WTC11 (cell line): ENCODE measurements around the gene AK5. TPM values are rescaled to one million over a fixed set of nuclear protein-coding genes. Genes with fewer than 3 reads are reported as not detected.

Experiments used
- ATAC-seq: fragments of 200-7000 bp; cut with Tn5 transposase; 2 replicates; pipeline ENCODE4 v1.10.0; 2021; ENCODE audit warnings: mild to moderate bottlenecking, moderate library complexity
- CTCF ChIA-PET: fragments of 300-600 bp; sonication (Branson Sonifier 250); formaldehyde crosslinking; loops from one replicate; lab custom pipeline; 2021; ENCODE audit warnings: antibody characterized with exemption; lab: Charles Lee
- POLR2A ChIA-PET: fragments of 350-600 bp; sonication (Branson Sonifier 250); formaldehyde crosslinking; loops from one replicate; lab custom pipeline; 2021; ENCODE audit warnings: antibody characterized with exemption; lab: Charles Lee
- DNase-seq: peaks from one replicate; pipeline ENCODE4 v3.0.0; 2021; ENCODE audit warnings: low spot score
- H3K27ac Mint-ChIP-seq: 2 replicates; pipeline ENCODE4 v1.8.0; 2021; ENCODE audit warnings: mixed read lengths
- H3K27me3 Mint-ChIP-seq: 2 replicates; pipeline ENCODE4 v1.8.0; 2021; ENCODE audit warnings: low read depth, mild to moderate bottlenecking, moderate library complexity, mixed read lengths
- H3K36me3 Mint-ChIP-seq: 2 replicates; pipeline ENCODE4 v1.8.0; 2021; ENCODE audit warnings: mixed read lengths
- H3K4me1 Mint-ChIP-seq: 2 replicates; pipeline ENCODE4 v1.8.0; 2022; ENCODE audit warnings: mixed read lengths
- H3K4me3 Mint-ChIP-seq: 2 replicates; pipeline ENCODE4 v1.8.0; 2021; ENCODE audit warnings: mild to moderate bottlenecking, moderate library complexity, mixed read lengths
- H3K9me3 Mint-ChIP-seq: 2 replicates; pipeline ENCODE4 v1.8.0; 2021; ENCODE audit warnings: mixed read lengths
- CREM ChIP-seq: sonication (generic); formaldehyde crosslinking; IDR thresholded peaks from 2 replicates; pipeline ENCODE4 v1.8.1; 2022; ENCODE audit warnings: mild to moderate bottlenecking, missing genetic modification reagents, moderate library complexity
- ELF4 ChIP-seq: sonication (generic); formaldehyde crosslinking; IDR thresholded peaks from 2 replicates; pipeline ENCODE4 v1.8.1; 2022; ENCODE audit warnings: low read depth, mild to moderate bottlenecking, moderate library complexity, missing genetic modification reagents
- ETV6 ChIP-seq: sonication (generic); formaldehyde crosslinking; IDR thresholded peaks from 2 replicates; pipeline ENCODE4 v1.8.1; 2022; ENCODE audit warnings: mild to moderate bottlenecking, missing genetic modification reagents
- FOXP1 ChIP-seq: sonication (generic); formaldehyde crosslinking; IDR thresholded peaks from 2 replicates; pipeline ENCODE4 v1.8.0; 2022; ENCODE audit warnings: missing genetic modification reagents, mild to moderate bottlenecking, moderate library complexity, borderline replicate concordance
- IRF2 ChIP-seq: sonication (generic); formaldehyde crosslinking; IDR thresholded peaks from 2 replicates; pipeline ENCODE4 v1.8.0; 2022; ENCODE audit warnings: low read depth, missing genetic modification reagents, borderline replicate concordance
- KAT7 ChIP-seq: sonication (generic); formaldehyde crosslinking; IDR thresholded peaks from 2 replicates; pipeline ENCODE4 v1.8.1; 2023; ENCODE audit warnings: missing genetic modification reagents, mild to moderate bottlenecking, borderline replicate concordance
- MYBL2 ChIP-seq: sonication (generic); formaldehyde crosslinking; IDR thresholded peaks from 2 replicates; pipeline ENCODE4 v1.8.1; 2023; ENCODE audit warnings: mild to moderate bottlenecking, moderate library complexity, missing genetic modification reagents
- NFE2L1 ChIP-seq: sonication (generic); formaldehyde crosslinking; IDR thresholded peaks from 2 replicates; pipeline ENCODE4 v1.8.1; 2023; ENCODE audit warnings: missing genetic modification reagents
- NFYB ChIP-seq: sonication (generic); formaldehyde crosslinking; conservative IDR thresholded peaks from 2 replicates; pipeline ENCODE4 v1.8.0; 2022; ENCODE audit warnings: low read depth, missing genetic modification reagents
- OVOL2 ChIP-seq: fragments of 250-450 bp; sonication (Bioruptor Pico); IDR thresholded peaks from 2 replicates; pipeline ENCODE4 v1.9.0; 2021; ENCODE audit warnings: mild to moderate bottlenecking, borderline replicate concordance
- SP1 ChIP-seq: sonication (generic); formaldehyde crosslinking; conservative IDR thresholded peaks from 2 replicates; pipeline ENCODE4 v1.8.1; 2022; ENCODE audit warnings: missing genetic modification reagents
- total RNA-seq: library from RNA; stranded (reverse); gene quantifications from 3 replicates; pipeline ENCODE4 v1.2.3, GENCODE V29; 2021
- TF ChIP-seq, protein P1 (sequence below): sonication (generic); formaldehyde crosslinking; IDR thresholded peaks from 2 replicates; pipeline ENCODE4 v1.8.1; 2023; ENCODE audit warnings: mild to moderate bottlenecking, missing genetic modification reagents
- TF ChIP-seq, protein P2 (sequence below): sonication (generic); formaldehyde crosslinking; IDR thresholded peaks from 2 replicates; pipeline ENCODE4 v1.8.0; 2022; ENCODE audit warnings: missing genetic modification reagents
- TF ChIP-seq, protein P3 (sequence below): fragments of 200-600 bp; IDR thresholded peaks from 2 replicates; pipeline ENCODE4 v1.8.0; 2022; ENCODE audit warnings: antibody characterized with exemption
- TF ChIP-seq, protein P4 (sequence below): sonication (generic); formaldehyde crosslinking; IDR thresholded peaks from 2 replicates; pipeline ENCODE4 v1.8.0; 2022; ENCODE audit warnings: mild to moderate bottlenecking, missing genetic modification reagents
- TF ChIP-seq, protein P5 (sequence below): sonication (generic); formaldehyde crosslinking; IDR thresholded peaks from 2 replicates; pipeline ENCODE4 v1.8.0; 2023; ENCODE audit warnings: missing genetic modification reagents, mild to moderate bottlenecking, borderline replicate concordance
- TF ChIP-seq, protein P6 (sequence below): sonication (generic); formaldehyde crosslinking; IDR thresholded peaks from 2 replicates; pipeline ENCODE4 v1.8.1; 2023; ENCODE audit warnings: mild to moderate bottlenecking, missing genetic modification reagents, borderline replicate concordance

The AK5 gene
- total RNA-seq, 1 experiment from 2014 or later: 3.0 TPM

DNA sequence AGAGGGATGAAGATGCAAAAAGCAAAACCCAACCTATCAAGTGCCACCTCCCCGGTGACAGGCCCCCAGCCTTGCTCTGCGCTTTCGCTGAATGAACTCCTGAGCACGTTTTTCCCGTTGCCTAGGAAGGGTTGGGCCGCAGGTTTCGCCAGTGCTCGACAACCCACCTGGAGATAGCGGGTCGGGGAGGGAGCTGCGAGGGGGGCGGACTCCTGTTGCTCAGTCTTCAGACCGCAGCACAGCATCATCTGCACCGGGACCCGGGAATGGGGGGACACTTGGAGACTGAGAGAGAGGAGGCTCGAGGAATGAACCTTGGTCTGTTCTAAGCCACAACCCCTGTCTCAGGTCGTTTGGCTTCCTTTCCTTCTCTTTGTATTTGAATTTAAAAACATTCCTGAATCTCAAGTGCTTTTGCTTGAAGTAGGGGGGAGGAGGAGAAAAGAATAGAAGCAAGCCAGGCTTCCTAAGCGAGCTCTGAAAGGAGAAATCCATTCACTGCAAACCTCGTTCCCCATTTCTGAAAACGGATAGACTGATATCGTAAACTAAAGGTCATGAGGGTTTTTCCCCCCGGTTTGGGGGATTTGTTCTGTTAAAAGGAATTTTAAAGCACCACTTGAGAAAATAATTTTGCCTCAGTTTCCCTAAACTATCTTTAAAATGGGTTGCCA, 1.2 kb downstream of the AK5 start:
- no peaks in the 10 kb centered on the region for H3K36me3 Mint-ChIP-seq
- ChIA-PET CTCF (interaction anchor here (1.0 to 2.0 kb wide), 2 partner anchors 30 to 38 kb away, joined by 3 to 7 read pairs; no protein-coding TSS in a partner anchor), POLR2A (interaction anchor here (0.5 to 1.3 kb wide), 2 partner anchors 18 to 1488 kb away, joined by 3 read pairs; no protein-coding TSS in a partner anchor)
- peaks cover 24% of the 10 kb centered on the region for H3K4me1 Mint-ChIP-seq
- H3K4me3 Mint-ChIP-seq: peak overlapping the region; percentile 81
- H3K27me3 Mint-ChIP-seq: peaks cover 55% of the 10 kb centered on the region
- no peaks in the 10 kb centered on the region for H3K9me3 Mint-ChIP-seq
- ATAC-seq (peak; percentile 57), DNase-seq (peak; percentile 73)
- H3K27ac Mint-ChIP-seq: no peak overlapping the region; the same call in 1 of the 2 replicates
- TF ChIP-seq ELF4 (CRISPR knock-in tag) (no peak), FOXP1 (CRISPR knock-in tag) (peak; percentile 32; the same call in 1 of the 2 replicates), MYBL2 (CRISPR knock-in tag) (0 out of 2 replicates have a peak, but pooled peaks have one; percentile 37), OVOL2 (no peak), KAT7 (CRISPR knock-in tag) (no peak; the same call in 1 of the 2 replicates), NFE2L1 (CRISPR knock-in tag) (peak; percentile 37; the same call in 1 of the 2 replicates), CREM (CRISPR knock-in tag) (no peak), ETV6 (CRISPR knock-in tag) (0 out of 2 replicates have a peak, but pooled peaks have one; percentile 19), NFYB (CRISPR knock-in tag) (no peak), SP1 (CRISPR knock-in tag) (peak; percentile 14; the same call in 1 of the 2 replicates), IRF2 (CRISPR knock-in tag) (no peak)
- TF ChIP-seq, protein P1, sequence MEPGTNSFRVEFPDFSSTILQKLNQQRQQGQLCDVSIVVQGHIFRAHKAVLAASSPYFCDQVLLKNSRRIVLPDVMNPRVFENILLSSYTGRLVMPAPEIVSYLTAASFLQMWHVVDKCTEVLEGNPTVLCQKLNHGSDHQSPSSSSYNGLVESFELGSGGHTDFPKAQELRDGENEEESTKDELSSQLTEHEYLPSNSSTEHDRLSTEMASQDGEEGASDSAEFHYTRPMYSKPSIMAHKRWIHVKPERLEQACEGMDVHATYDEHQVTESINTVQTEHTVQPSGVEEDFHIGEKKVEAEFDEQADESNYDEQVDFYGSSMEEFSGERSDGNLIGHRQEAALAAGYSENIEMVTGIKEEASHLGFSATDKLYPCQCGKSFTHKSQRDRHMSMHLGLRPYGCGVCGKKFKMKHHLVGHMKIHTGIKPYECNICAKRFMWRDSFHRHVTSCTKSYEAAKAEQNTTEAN (CRISPR knock-in tag): peak; percentile 62; the same call in 1 of the 2 replicates
- TF ChIP-seq, protein P2, sequence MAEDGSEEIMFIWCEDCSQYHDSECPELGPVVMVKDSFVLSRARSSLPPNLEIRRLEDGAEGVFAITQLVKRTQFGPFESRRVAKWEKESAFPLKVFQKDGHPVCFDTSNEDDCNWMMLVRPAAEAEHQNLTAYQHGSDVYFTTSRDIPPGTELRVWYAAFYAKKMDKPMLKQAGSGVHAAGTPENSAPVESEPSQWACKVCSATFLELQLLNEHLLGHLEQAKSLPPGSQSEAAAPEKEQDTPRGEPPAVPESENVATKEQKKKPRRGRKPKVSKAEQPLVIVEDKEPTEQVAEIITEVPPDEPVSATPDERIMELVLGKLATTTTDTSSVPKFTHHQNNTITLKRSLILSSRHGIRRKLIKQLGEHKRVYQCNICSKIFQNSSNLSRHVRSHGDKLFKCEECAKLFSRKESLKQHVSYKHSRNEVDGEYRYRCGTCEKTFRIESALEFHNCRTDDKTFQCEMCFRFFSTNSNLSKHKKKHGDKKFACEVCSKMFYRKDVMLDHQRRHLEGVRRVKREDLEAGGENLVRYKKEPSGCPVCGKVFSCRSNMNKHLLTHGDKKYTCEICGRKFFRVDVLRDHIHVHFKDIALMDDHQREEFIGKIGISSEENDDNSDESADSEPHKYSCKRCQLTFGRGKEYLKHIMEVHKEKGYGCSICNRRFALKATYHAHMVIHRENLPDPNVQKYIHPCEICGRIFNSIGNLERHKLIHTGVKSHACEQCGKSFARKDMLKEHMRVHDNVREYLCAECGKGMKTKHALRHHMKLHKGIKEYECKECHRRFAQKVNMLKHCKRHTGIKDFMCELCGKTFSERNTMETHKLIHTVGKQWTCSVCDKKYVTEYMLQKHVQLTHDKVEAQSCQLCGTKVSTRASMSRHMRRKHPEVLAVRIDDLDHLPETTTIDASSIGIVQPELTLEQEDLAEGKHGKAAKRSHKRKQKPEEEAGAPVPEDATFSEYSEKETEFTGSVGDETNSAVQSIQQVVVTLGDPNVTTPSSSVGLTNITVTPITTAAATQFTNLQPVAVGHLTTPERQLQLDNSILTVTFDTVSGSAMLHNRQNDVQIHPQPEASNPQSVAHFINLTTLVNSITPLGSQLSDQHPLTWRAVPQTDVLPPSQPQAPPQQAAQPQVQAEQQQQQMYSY: no peak
- TF ChIP-seq, protein P3, sequence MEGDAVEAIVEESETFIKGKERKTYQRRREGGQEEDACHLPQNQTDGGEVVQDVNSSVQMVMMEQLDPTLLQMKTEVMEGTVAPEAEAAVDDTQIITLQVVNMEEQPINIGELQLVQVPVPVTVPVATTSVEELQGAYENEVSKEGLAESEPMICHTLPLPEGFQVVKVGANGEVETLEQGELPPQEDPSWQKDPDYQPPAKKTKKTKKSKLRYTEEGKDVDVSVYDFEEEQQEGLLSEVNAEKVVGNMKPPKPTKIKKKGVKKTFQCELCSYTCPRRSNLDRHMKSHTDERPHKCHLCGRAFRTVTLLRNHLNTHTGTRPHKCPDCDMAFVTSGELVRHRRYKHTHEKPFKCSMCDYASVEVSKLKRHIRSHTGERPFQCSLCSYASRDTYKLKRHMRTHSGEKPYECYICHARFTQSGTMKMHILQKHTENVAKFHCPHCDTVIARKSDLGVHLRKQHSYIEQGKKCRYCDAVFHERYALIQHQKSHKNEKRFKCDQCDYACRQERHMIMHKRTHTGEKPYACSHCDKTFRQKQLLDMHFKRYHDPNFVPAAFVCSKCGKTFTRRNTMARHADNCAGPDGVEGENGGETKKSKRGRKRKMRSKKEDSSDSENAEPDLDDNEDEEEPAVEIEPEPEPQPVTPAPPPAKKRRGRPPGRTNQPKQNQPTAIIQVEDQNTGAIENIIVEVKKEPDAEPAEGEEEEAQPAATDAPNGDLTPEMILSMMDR: no peak
- TF ChIP-seq, protein P4, sequence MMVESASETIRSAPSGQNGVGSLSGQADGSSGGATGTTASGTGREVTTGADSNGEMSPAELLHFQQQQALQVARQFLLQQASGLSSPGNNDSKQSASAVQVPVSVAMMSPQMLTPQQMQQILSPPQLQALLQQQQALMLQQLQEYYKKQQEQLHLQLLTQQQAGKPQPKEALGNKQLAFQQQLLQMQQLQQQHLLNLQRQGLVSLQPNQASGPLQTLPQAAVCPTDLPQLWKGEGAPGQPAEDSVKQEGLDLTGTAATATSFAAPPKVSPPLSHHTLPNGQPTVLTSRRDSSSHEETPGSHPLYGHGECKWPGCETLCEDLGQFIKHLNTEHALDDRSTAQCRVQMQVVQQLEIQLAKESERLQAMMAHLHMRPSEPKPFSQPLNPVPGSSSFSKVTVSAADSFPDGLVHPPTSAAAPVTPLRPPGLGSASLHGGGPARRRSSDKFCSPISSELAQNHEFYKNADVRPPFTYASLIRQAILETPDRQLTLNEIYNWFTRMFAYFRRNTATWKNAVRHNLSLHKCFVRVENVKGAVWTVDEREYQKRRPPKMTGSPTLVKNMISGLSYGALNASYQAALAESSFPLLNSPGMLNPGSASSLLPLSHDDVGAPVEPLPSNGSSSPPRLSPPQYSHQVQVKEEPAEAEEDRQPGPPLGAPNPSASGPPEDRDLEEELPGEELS (CRISPR knock-in tag): no peak
- TF ChIP-seq, protein P5, sequence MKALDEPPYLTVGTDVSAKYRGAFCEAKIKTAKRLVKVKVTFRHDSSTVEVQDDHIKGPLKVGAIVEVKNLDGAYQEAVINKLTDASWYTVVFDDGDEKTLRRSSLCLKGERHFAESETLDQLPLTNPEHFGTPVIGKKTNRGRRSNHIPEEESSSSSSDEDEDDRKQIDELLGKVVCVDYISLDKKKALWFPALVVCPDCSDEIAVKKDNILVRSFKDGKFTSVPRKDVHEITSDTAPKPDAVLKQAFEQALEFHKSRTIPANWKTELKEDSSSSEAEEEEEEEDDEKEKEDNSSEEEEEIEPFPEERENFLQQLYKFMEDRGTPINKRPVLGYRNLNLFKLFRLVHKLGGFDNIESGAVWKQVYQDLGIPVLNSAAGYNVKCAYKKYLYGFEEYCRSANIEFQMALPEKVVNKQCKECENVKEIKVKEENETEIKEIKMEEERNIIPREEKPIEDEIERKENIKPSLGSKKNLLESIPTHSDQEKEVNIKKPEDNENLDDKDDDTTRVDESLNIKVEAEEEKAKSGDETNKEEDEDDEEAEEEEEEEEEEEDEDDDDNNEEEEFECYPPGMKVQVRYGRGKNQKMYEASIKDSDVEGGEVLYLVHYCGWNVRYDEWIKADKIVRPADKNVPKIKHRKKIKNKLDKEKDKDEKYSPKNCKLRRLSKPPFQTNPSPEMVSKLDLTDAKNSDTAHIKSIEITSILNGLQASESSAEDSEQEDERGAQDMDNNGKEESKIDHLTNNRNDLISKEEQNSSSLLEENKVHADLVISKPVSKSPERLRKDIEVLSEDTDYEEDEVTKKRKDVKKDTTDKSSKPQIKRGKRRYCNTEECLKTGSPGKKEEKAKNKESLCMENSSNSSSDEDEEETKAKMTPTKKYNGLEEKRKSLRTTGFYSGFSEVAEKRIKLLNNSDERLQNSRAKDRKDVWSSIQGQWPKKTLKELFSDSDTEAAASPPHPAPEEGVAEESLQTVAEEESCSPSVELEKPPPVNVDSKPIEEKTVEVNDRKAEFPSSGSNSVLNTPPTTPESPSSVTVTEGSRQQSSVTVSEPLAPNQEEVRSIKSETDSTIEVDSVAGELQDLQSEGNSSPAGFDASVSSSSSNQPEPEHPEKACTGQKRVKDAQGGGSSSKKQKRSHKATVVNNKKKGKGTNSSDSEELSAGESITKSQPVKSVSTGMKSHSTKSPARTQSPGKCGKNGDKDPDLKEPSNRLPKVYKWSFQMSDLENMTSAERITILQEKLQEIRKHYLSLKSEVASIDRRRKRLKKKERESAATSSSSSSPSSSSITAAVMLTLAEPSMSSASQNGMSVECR (CRISPR knock-in tag): no peak; the same call in 1 of the 2 replicates
- TF ChIP-seq, protein P6, sequence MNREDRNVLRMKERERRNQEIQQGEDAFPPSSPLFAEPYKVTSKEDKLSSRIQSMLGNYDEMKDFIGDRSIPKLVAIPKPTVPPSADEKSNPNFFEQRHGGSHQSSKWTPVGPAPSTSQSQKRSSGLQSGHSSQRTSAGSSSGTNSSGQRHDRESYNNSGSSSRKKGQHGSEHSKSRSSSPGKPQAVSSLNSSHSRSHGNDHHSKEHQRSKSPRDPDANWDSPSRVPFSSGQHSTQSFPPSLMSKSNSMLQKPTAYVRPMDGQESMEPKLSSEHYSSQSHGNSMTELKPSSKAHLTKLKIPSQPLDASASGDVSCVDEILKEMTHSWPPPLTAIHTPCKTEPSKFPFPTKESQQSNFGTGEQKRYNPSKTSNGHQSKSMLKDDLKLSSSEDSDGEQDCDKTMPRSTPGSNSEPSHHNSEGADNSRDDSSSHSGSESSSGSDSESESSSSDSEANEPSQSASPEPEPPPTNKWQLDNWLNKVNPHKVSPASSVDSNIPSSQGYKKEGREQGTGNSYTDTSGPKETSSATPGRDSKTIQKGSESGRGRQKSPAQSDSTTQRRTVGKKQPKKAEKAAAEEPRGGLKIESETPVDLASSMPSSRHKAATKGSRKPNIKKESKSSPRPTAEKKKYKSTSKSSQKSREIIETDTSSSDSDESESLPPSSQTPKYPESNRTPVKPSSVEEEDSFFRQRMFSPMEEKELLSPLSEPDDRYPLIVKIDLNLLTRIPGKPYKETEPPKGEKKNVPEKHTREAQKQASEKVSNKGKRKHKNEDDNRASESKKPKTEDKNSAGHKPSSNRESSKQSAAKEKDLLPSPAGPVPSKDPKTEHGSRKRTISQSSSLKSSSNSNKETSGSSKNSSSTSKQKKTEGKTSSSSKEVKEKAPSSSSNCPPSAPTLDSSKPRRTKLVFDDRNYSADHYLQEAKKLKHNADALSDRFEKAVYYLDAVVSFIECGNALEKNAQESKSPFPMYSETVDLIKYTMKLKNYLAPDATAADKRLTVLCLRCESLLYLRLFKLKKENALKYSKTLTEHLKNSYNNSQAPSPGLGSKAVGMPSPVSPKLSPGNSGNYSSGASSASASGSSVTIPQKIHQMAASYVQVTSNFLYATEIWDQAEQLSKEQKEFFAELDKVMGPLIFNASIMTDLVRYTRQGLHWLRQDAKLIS (CRISPR knock-in tag): no peak
